H1 (cell line): ENCODE data around the gene ZNG1A. TPM values are rescaled to one million over a fixed set of nuclear protein-coding genes. Genes with fewer than 3 reads are reported as not detected.

ENCODE experiments used
- CTCF ChIA-PET: fragments of 300-600 bp; sonication (Branson Sonifier 250); formaldehyde crosslinking; loops from one replicate; lab custom pipeline; 2021; ENCODE audit not compliant: partially characterized antibody; lab: Charles Lee
- POLR2A ChIA-PET: fragments of 300-600 bp; sonication (Branson Sonifier 250); formaldehyde crosslinking; loops from one replicate; lab custom pipeline; 2021; ENCODE audit warnings: inconsistent platforms; ENCODE audit not compliant: partially characterized antibody; lab: Charles Lee
- DNase-seq, 2 experiments: peaks; one replicate each; pipeline versions ENCODE4 v3.0.0 to v3.0.0-alpha.2; 2010 to 2022; ENCODE audit warnings: low spot score in 2 of 2, low read depth in 1 of 2, mixed read lengths in 1 of 2
- FAIRE-seq: peaks from 2 replicates; lab custom pipeline; 2011; peaks lifted over from hg19 to GRCh38; lab: Jason Lieb, UNC
- H2AFZ ChIP-seq: 2 replicates; pipeline ENCODE4 v1.8.1; 2012; ENCODE audit warnings: low read length, inconsistent platforms
- H2AK5ac ChIP-seq: 2 replicates; pipeline ENCODE4 v1.6.1; 2013; ENCODE audit warnings: low read depth, low read length
- H2BK120ac ChIP-seq: replicated peaks from 2 replicates; pipeline ENCODE3; 2013; ENCODE audit warnings: low read depth, low read length, inconsistent platforms
- H2BK12ac ChIP-seq: 2 replicates; pipeline ENCODE4 v1.6.1; 2013; ENCODE audit warnings: low read depth, low read length
- H2BK15ac ChIP-seq: 2 replicates; pipeline ENCODE4 v1.6.1; 2013; ENCODE audit warnings: low read length
- H2BK20ac ChIP-seq: 2 replicates; pipeline ENCODE4 v1.6.1; 2013; ENCODE audit warnings: low read length
- H2BK5ac ChIP-seq: 2 replicates; pipeline ENCODE4 v1.6.1; 2013; ENCODE audit warnings: low read depth, low read length
- H3K14ac ChIP-seq: 2 replicates; pipeline ENCODE4 v1.6.1; 2013; ENCODE audit warnings: inconsistent platforms; ENCODE audit not compliant: insufficient read length
- H3K18ac ChIP-seq: 2 replicates; pipeline ENCODE4 v1.6.1; 2013; ENCODE audit warnings: low read length; ENCODE audit errors: extremely low read depth
- H3K23ac ChIP-seq: 2 replicates; pipeline ENCODE4 v1.6.1; 2013; ENCODE audit warnings: inconsistent platforms; ENCODE audit not compliant: insufficient read length
- H3K23me2 ChIP-seq: 2 replicates; pipeline ENCODE4 v1.6.1; 2013; ENCODE audit warnings: low read depth, low read length
- H3K27ac ChIP-seq: 2 replicates; pipeline ENCODE4 v1.6.1; 2011; ENCODE audit warnings: low read depth, low read length, inconsistent platforms
- H3K27me3 ChIP-seq, 4 experiments: replicated peaks in 1 of 4; 1 replicate in 1 of 4; 2 replicates in 3 of 4; pipeline versions ENCODE4 v1.6.1 to v1.8.1; 2011 to 2013; ENCODE audit warnings: low read length in 3 of 4, mild to moderate bottlenecking in 3 of 4, inconsistent platforms in 2 of 4, mixed read lengths in 2 of 4, moderate library complexity in 1 of 4; ENCODE audit not compliant: control insufficient read depth in 3 of 4, insufficient read depth in 3 of 4; ENCODE audit errors: extremely low read depth in 1 of 4
- H3K36me3 ChIP-seq, 4 experiments: 2 replicates each; pipeline versions ENCODE4 v1.6.1 to v1.8.1; 2011 to 2013; ENCODE audit warnings: mild to moderate bottlenecking in 4 of 4, low read length in 3 of 4, moderate library complexity in 2 of 4, control low read depth in 1 of 4, inconsistent platforms in 1 of 4; ENCODE audit not compliant: insufficient read depth in 4 of 4, control insufficient read depth in 2 of 4
- H3K4ac ChIP-seq: replicated peaks from 2 replicates; pipeline ENCODE3; 2013; ENCODE audit warnings: low read length, low read depth, mixed read lengths, inconsistent platforms; ENCODE audit not compliant: insufficient read length
- H3K4me1 ChIP-seq, 4 experiments: replicated peaks in 1 of 4; 1 replicate in 1 of 4; 2 replicates in 3 of 4; pipeline versions ENCODE4 v1.6.1 to v1.8.1; 2011 to 2013; ENCODE audit warnings: low read length in 3 of 4, inconsistent platforms in 2 of 4, mixed read lengths in 1 of 4; ENCODE audit not compliant: insufficient read depth in 4 of 4, control insufficient read depth in 3 of 4
- H3K4me2 ChIP-seq, 2 experiments: 2 replicates each; pipeline versions ENCODE4 v1.6.1 to v1.8.1; 2011 to 2013; ENCODE audit warnings: low read depth in 2 of 2, low read length in 2 of 2, control low read depth in 1 of 2, inconsistent platforms in 1 of 2, mild to moderate bottlenecking in 1 of 2; ENCODE audit not compliant: insufficient read depth in 1 of 2
- H3K4me3 ChIP-seq, 4 experiments: fragments of 200-600, 300-600 bp in 1 of 4; sonication (generic), shearing (Covaris generic), sonication (Bioruptor Twin) in 1 of 4; 2 replicates each; pipeline versions ENCODE4 v1.5.1 to v1.8.1; 2011 to 2016; ENCODE audit warnings: low read length in 4 of 4, low read depth in 3 of 4, control low read depth in 2 of 4, inconsistent platforms in 2 of 4, mild to moderate bottlenecking in 2 of 4, mixed read lengths in 1 of 4, moderate library complexity in 1 of 4; ENCODE audit not compliant: insufficient read depth in 2 of 4; ENCODE audit errors: extremely low read depth in 1 of 4
- H3K56ac ChIP-seq: replicated peaks from 2 replicates; pipeline ENCODE3; 2013; ENCODE audit warnings: low read depth, mild to moderate bottlenecking, mixed read lengths, low read length, inconsistent platforms; ENCODE audit not compliant: insufficient read length
- H3K79me1 ChIP-seq: 2 replicates; pipeline ENCODE4 v1.6.1; 2013; ENCODE audit warnings: low read depth, low read length, control low read depth
- H3K79me2 ChIP-seq, 2 experiments: 2 replicates each; pipeline versions ENCODE4 v1.6.1 to v1.8.1; 2012 to 2013; ENCODE audit warnings: low read length in 2 of 2, mild to moderate bottlenecking in 2 of 2, inconsistent platforms in 1 of 2; ENCODE audit not compliant: insufficient read depth in 2 of 2, control insufficient read depth in 1 of 2
- H3K9ac ChIP-seq, 4 experiments: replicated peaks in 1 of 4; 1 replicate in 1 of 4; 2 replicates in 3 of 4; pipeline versions ENCODE4 v1.6.1 to v1.8.1; 2011 to 2013; ENCODE audit warnings: low read depth in 3 of 4, low read length in 3 of 4, control low read depth in 2 of 4, mild to moderate bottlenecking in 2 of 4, moderate library complexity in 2 of 4, inconsistent platforms in 1 of 4; ENCODE audit errors: extremely low read depth in 1 of 4
- H3K9me3 ChIP-seq, 2 experiments: 2 replicates each; pipeline versions ENCODE4 v1.6.1 to v1.8.1; 2012 to 2013; ENCODE audit warnings: mild to moderate bottlenecking in 2 of 2, moderate library complexity in 2 of 2, control low read depth in 1 of 2, inconsistent platforms in 1 of 2, low read depth in 1 of 2, low read length in 1 of 2, mixed read lengths in 1 of 2; ENCODE audit not compliant: insufficient read depth in 2 of 2
- H4K20me1 ChIP-seq, 2 experiments: replicated peaks in 1 of 2; 2 replicates each; pipeline versions ENCODE3 to v1.8.1; 2011 to 2013; ENCODE audit warnings: inconsistent platforms in 2 of 2, low read length in 2 of 2, mild to moderate bottlenecking in 1 of 2; ENCODE audit not compliant: insufficient read depth in 2 of 2, control insufficient read depth in 1 of 2
- H4K5ac ChIP-seq: 2 replicates; pipeline ENCODE4 v1.6.1; 2013; ENCODE audit warnings: low read length, low read depth, mixed read lengths, inconsistent platforms; ENCODE audit not compliant: insufficient read length
- H4K8ac ChIP-seq: 2 replicates; pipeline ENCODE4 v1.8.0; 2013; ENCODE audit warnings: mild to moderate bottlenecking, moderate library complexity, low read length, inconsistent platforms; ENCODE audit not compliant: insufficient read depth; ENCODE audit errors: extremely low read depth
- H4K91ac ChIP-seq: replicated peaks from 2 replicates; pipeline ENCODE3; 2013; ENCODE audit warnings: low read length, mixed read lengths, inconsistent platforms; ENCODE audit not compliant: insufficient read length
- ASH2L ChIP-seq: fragments of 200-600, 300-600 bp; sonication (generic); IDR thresholded peaks from one replicate; pipeline ENCODE4 v1.7.1; 2017; ENCODE audit warnings: low read length
- CTBP2 ChIP-seq: IDR thresholded peaks from 2 replicates; pipeline ENCODE4 v1.7.0; 2011; ENCODE audit warnings: borderline replicate concordance, mild to moderate bottlenecking, moderate library complexity, mixed read lengths, low read length; ENCODE audit not compliant: insufficient read depth, insufficient read length
- GABPA ChIP-seq: IDR thresholded peaks from 2 replicates; pipeline ENCODE4 v1.6.1; 2011; ENCODE audit warnings: mild to moderate bottlenecking, low read length, moderate library complexity, borderline replicate concordance; ENCODE audit not compliant: insufficient read depth
- JUN ChIP-seq: IDR thresholded peaks from 2 replicates; pipeline ENCODE4 v1.6.1; 2011; ENCODE audit warnings: low read depth, mild to moderate bottlenecking, improper control_type of control experiment, low read length
- KDM4A ChIP-seq: IDR thresholded peaks from one replicate; pipeline ENCODE4 v1.7.1; 2012; ENCODE audit warnings: low read depth, mild to moderate bottlenecking, moderate library complexity, low read length, inconsistent platforms; ENCODE audit not compliant: severe bottlenecking
- NANOG ChIP-seq: IDR thresholded peaks from 2 replicates; pipeline ENCODE4 v1.6.1; 2011; ENCODE audit warnings: low read length, low read depth, mild to moderate bottlenecking, inconsistent platforms; ENCODE audit not compliant: insufficient read depth, poor library complexity, severe bottlenecking
- WGBS, 2 experiments: shearing (Covaris generic) in 1 of 2; methylation state at CpG; one replicate each; pipeline versions ENCODE4 v1.1.6 to v1.1.7; 2013 to 2015; ENCODE audit warnings: low lambda C conversion rate in 2 of 2, mixed read lengths in 2 of 2, inconsistent platforms in 1 of 2, low coverage in 1 of 2, missing lambda C conversion rate in 1 of 2; ENCODE audit not compliant: insufficient replicate concordance in 2 of 2, insufficient coverage in 1 of 2, insufficient read length in 1 of 2; ENCODE audit errors: extremely low coverage in 1 of 2, missing lambda C conversion rate in 1 of 2; 5-methylcytosine and 5-hydroxymethylcytosine counted together
- polyA plus RNA-seq, 7 experiments: library from polyadenylated mRNA; depleted of rRNA in 3 of 7; stranded (reverse) in 5 of 7; unstranded in 2 of 7; fragments of >200 nt in 5 of 7; fragments of 200-250 nt in 2 of 7; gene quantifications; 1 replicate in 5 of 7; 2 replicates in 1 of 7; 4 replicates in 1 of 7; pipeline versions ENCODE4 v1.2.1 to v1.2.3, GENCODE V29; 2011 to 2013; ENCODE audit warnings: missing spikeins in 2 of 7, mixed read lengths in 2 of 7
- total RNA-seq: library from RNA; stranded (reverse); fragmentation: NEBNext Ultra II Directional; extraction: Animal tissue kit (Norgen Biotek cat#: 25700); gene quantifications from 2 replicates; pipeline ENCODE4 v1.2.1, GENCODE V29; 2021
- TF ChIP-seq, protein P1 (sequence below): IDR thresholded peaks from 2 replicates; pipeline ENCODE4 v1.6.1; 2012; ENCODE audit warnings: inconsistent platforms

ZNG1A gene
- total and polyA plus RNA-seq, 2 of the 8 experiments (the other 6 are each of a cell fraction or from before 2014, with no cell fraction given) = 18.2 to 46.5 TPM

DNA sequence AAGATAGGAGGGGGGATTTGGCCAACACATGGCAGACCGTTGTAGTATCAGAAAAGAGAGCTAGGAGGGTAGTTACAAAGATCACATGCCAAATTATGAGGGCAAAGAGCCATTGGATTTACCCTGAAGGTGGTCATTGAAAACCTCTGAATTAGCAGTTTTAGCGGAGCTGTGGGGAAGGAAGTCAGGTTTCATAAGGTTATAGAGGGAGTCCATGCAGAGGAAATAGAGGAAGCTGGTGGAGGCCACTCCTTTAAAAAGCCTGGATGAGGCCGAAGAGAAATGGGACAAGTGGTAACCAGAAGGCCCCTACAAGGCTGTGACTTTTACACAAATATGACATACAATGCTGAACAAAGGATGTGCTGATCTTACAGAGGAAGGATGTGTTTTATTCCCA is 49.0 kb upstream of the ZNG1A start:
- no peak overlapping the region for H3K56ac ChIP-seq
- no peak overlapping the region for H3K18ac ChIP-seq
- H3K4me1 ChIP-seq = no peaks in the 10 kb centered on the region
- H2BK15ac ChIP-seq = no peak overlapping the region
- H2BK12ac ChIP-seq = no peak overlapping the region
- H4K91ac ChIP-seq = no peak overlapping the region
- DNase-seq (no peak), FAIRE-seq (no peak)
- no peak overlapping the region for H3K4me2 ChIP-seq
- no peak overlapping the region for H2AFZ ChIP-seq
- H3K23me2 ChIP-seq = no peaks in the 10 kb centered on the region
- H2BK5ac ChIP-seq = no peak overlapping the region
- 87% methylated on average over 3 of the region's 3 CpGs; no CpG with 5 or more reads in 1 of the 2 experiments for WGBS, 2 experiments
- H3K4ac ChIP-seq = no peak overlapping the region
- H4K5ac ChIP-seq = no peak overlapping the region
- no peak overlapping the region for H4K8ac ChIP-seq
- no peak overlapping the region for H2BK120ac ChIP-seq
- H3K9ac ChIP-seq = no peak overlapping the region
- H2BK20ac ChIP-seq = no peak overlapping the region
- H3K23ac ChIP-seq = no peak overlapping the region
- ChIA-PET POLR2A (no interaction called here), CTCF (interaction anchor here (2.4 kb wide), 1 partner anchor 9 kb away, joined by 7 read pairs; no protein-coding TSS in a partner anchor)
- no peaks in the 10 kb centered on the region for H3K9me3 ChIP-seq
- H3K79me2 ChIP-seq = no peaks in the 10 kb centered on the region
- no peaks in the 10 kb centered on the region for H4K20me1 ChIP-seq
- H2AK5ac ChIP-seq = no peak overlapping the region
- H3K14ac ChIP-seq = no peak overlapping the region
- no peaks in the 10 kb centered on the region for H3K36me3 ChIP-seq
- no peak overlapping the region for H3K27ac ChIP-seq
- no peak overlapping the region for H3K4me3 ChIP-seq
- H3K27me3 ChIP-seq = no peaks in the 10 kb centered on the region
- H3K79me1 ChIP-seq = no peaks in the 10 kb centered on the region
- TF ChIP-seq ASH2L (no peak), GABPA (no peak), CTBP2 (no peak), JUN (no peak), NANOG (no peak), KDM4A (no peak)
- TF ChIP-seq, protein P1, sequence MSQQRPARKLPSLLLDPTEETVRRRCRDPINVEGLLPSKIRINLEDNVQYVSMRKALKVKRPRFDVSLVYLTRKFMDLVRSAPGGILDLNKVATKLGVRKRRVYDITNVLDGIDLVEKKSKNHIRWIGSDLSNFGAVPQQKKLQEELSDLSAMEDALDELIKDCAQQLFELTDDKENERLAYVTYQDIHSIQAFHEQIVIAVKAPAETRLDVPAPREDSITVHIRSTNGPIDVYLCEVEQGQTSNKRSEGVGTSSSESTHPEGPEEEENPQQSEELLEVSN = no peak
